NCI-H524 (cell line): Measurements from ENCODE around the gene APOBEC2.
"Not testable (repeated sequence)": the region's sequence is repeated elsewhere in the genome, so short reads cannot be mapped to it uniquely, and the experiment has no call there.

ENCODE experiments used
- DNase-seq, 2 experiments: peaks; one replicate each; lab custom pipeline; 2025; lab: John Stamatoyannopoulos, UW

Gene APOBEC2

GRCh38 chr6:41053041-41053440 is at the start of gene APOBEC2:
TSS of gene APOBEC2 (plus strand) at chr6:41053202. CDS start at chr6:41053348, 146 bp downstream.
- DNase-seq, result peak; percentile 67 to 90

DNA sequence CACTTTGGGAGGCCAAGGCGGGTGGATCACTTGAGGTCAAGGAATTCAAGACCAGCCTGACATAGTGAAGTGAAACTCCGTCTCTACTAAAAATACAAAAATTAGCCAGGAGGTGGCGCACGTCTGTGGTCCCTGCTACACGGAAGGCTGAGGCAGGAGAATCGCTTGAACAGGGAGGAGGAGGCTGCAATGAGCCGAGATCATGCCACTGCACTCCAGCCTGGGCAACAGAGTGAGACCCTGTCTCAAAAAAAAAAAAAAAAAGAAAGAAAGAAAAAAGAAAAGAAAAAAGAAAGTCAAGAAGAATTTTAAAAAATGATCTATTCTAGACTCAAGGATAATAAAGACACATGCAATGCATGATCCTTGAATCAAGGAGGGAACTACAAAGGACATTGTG is 46.8 kb upstream of the APOBEC2 start:
- peak in 1 of 2 experiments; percentile 50 for DNase-seq

DNA sequence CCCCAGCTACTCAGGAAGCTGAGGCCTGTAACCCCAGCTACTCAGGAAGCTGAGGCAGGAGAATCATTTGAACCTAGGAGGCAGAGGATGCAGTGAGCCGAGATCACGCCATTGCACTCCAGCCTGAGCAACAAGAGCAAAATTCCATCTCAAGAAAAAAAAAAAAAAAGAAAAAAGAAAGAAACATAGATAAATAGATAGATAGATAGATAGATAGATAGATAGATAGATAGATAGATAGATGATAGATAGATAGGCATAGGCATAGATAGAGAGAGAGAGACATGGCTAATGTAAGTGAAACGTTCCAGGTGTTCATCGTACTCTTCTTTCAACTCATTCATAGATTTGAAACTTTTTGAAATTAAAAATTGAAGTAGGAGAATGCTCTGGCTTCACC is 46.0 kb upstream of the APOBEC2 start:
- DNase-seq, result not testable (repeated sequence)

GRCh38 chr6:41008011-41008410 is 45.0 kb upstream of the APOBEC2 start:
- DNase-seq, result no peak

- DNase-seq, result no peak
Observed at GRCh38 chr6:41009669-41010068, 43.3 kb upstream of the APOBEC2 start.

GRCh38 chr6:41011673-41012072 is 41.3 kb upstream of the APOBEC2 start:
- DNase-seq, result no peak

DNA sequence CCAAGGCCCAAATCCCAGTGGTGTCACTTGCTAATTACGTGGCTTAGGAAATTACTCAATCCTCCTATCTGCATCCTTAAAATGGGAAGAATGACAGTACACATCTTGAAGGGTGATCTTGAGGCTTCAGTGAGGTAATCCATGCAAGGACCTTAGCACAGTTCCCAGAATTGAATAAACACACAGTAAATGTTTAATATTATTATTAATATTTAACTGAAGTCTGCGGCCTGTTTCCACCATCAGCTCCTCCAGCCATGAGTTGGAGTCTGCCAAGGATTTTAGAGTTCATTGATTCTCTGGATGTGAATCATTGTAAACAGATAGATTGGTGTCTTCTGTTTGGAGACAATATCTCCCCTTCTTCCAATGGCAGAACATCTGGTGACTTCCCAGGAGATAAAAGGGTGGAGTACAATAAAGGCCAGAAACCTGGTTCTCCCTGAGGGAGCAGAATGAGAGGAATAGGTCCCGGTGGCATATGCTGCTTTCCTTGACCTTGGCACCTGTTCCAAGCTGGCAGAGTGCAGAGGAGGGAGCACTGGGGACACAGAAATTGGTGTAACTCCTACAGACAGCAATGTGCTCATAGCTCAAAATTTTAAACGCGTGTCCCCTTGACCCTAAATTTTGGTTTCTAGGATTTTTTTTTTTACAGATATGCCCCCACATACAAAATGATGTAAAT is 39.4 kb upstream of the APOBEC2 start:
- no peak for DNase-seq

GRCh38 chr6:41014780-41015179 is 38.2 kb upstream of the APOBEC2 start:
- no peak for DNase-seq

GRCh38 chr6:41015860-41016259 is 37.1 kb upstream of the APOBEC2 start:
- DNase-seq, result not testable (repeated sequence)

- no peak for DNase-seq
Observed at GRCh38 chr6:41017663-41018062, 35.3 kb upstream of the APOBEC2 start.

GRCh38 chr6:41021832-41022231 is 31.2 kb upstream of the APOBEC2 start:
- peak in 1 of 2 experiments; percentile 44 for DNase-seq

- DNase-seq, result no peak
Observed at GRCh38 chr6:41022294-41022693, 30.7 kb upstream of the APOBEC2 start.

DNA sequence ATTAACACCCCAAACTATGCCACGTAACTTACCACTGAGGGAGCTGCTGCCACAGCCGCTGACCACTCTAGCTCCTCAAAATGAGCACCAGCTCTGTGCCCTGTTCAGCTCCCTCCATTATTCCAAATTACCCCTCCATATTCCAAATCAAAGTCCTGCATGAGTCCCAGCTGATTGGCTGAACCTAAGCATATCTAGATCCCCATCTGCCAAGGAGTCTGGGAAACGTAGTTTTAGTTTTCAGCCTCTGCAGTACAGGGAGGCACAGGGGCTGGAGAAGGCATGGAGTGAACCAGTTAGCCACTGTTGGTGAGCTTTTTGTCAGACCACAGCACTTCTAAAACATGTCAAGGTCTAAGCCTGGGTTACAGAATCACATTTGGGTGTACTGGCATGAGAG is 29.9 kb upstream of the APOBEC2 start:
- peak in 1 of 2 experiments; percentile 4 for DNase-seq

DNA sequence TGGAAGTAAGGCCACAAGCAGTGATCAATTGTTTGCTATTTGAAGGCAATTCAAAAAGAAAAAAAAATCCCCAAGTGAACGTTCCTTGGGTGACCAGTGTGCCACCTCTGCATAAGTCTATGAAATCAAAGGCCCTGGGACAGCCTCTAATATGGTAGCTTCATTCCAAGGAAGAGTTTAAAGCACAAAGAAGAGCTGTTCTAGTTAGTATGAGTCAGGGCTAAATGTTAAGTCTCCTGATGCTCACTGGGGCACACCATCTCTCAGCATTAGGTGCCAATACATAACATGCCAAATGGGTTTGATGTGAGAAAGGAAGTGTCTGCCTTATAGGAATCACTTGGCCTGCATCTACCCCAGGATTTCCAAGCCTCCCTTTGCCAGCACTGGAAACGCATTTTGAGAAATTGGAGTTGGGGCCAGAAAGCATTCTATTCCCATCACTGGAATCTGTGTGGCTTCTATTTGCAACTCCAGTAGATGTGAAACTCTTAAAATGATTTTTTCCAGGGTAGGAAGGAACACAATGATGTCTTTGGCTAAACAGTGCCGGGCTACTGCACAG is 27.0 kb upstream of the APOBEC2 start:
- DNase-seq, result no peak

- DNase-seq, result no peak
Observed at GRCh38 chr6:41027241-41027640, 25.8 kb upstream of the APOBEC2 start.

GRCh38 chr6:41027799-41028560 is 25.0 kb upstream of the APOBEC2 start:
- peak in 1 of 2 experiments; percentile 54 for DNase-seq

DNA sequence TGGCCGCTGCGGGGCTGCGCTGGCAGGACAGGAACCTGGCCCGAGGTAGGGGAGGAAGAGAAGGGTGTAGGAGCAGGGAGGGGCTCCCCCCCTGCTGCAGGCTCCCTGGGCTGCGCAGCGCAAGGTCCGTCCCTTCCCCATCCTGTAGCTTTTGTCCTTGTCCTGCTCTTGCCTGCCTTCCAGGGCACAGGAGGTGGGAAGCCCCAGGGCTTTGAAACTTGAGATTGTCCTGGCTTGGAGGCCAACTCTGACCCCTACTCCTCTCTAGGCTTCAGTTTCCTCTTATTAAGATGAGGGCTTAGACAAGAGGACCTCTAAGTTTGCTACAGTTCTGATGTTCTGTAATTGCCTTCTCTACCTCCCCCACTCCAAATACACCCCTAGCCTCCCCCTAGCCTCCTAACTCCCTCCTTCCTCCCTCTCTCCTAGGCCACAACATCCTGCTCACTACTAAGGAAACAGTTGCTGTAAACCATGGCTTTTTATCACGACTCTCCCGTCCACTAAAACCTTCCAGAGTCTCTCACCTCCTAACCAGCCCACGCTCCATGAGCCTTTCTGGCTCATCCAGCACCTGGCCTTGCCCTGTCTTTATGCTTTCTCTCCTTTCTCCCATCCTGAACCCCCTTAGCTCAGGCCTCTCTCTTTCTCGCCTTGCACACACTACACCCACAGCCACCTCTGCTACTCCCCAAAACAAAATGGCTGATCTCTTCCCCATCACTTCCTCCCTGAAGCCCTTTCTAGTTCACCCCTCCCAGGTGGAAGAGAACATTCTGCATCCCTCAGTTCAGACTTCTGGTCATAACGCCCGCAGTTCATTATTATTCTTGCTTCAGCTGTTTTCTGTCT is 24.2 kb upstream of the APOBEC2 start:
- no peak for DNase-seq

DNA sequence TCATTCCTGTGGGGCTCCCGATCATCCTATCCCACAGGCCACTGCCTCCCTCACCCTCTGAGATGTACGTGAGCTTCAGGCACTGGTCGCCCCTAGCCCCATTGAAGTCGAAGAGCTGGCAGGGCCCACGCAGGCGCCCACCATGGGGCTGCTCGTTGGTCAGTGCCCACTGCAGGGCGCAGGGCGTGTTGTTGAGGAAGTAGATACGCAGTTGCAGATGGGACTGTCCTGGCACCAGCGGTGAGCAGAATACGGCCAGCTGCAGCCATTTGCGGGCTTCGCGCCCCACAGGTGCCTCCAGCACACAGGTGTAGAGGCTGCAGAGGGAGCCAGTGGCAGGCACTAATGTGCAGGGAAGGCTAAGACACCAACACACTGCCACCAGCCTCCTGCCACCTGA is 20.2 kb upstream of the APOBEC2 start:
- no peak for DNase-seq

DNA sequence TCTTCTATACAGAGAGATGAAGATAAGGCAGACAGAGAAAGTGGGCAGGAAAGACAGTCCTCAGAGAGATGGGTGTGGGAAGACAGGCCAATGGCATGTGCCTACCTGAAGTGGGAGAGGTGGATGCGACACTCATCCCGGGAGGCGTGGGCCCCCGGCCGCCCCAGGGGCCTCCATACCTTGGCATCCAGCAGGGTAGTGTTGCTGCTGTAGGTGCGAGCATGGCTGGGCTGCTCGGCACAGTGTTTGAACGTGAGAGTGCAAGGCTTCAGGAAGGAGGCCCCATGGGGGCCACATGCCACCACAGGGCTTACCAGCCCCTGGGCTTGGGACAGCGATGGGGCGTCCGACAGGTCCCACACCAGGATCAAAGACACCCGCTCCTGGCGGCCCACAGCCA is 19.2 kb upstream of the APOBEC2 start:
- DNase-seq, result no peak

- no peak for DNase-seq
Observed at GRCh38 chr6:41036186-41036585, 16.8 kb upstream of the APOBEC2 start.

DNA sequence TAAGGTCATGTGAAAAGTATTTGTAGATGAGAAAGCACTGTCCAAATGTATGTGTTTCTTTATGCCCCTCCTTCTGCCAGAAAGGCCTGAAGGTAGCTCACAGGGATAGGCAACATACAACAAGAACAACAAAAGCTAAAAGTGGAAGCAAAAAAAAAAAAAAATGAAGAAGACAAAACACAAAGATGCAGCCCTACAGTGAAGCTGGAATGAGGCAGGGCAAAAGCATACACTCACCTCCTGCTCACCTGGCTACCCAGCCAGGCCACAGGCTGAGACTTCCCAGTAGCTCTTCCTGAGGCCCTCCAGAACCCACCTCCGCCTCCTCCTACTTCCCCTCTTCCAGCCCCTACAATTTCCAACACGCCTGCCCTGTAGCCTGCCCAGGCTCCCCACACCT is 16.4 kb upstream of the APOBEC2 start:
- no peak for DNase-seq
